ENCODE results near the gene RALGPS1. TPM values are rescaled to one million over a fixed set of nuclear protein-coding genes. Genes with fewer than 3 reads are reported as not detected.

Gene RALGPS1
- polyA plus RNA-seq, 1 of the 3 experiments (the other 2 are of a cell fraction) = 3.9 TPM

- H3K9ac ChIP-seq = no peak overlapping the region
- WGBS (ENCODE audit: low lambda C conversion rate) = 85% methylated on average over 13 of the region's 13 CpGs
Observed at GRCh38 chr9:127154390-127155191, 240.0 kb downstream of the RALGPS1 start.

More at GRCh38 chr9:127154390-127155191, 240.0 kb downstream of the RALGPS1 start:
- Histone ChIP-seq H3K4me1 (ENCODE audit: control insufficient read depth in 1 of 2, insufficient read depth in 2 of 2, low read depth in 1 of 2, low read length in 1 of 2) (peaks cover 7 to 9% of the 10 kb centered on the region in 2 experiments; a peak in 3 of 4 replicates), H3F3A (replicated peaks; ENCODE audit: insufficient read depth) (peaks cover 8% of the 10 kb centered on the region), H3K9me3 (no peaks in the 10 kb centered on the region), H3K27ac (ENCODE audit: low read depth in 2 of 2, low read length in 1 of 2) (no peak overlapping the region), H4K20me1 (ENCODE audit: insufficient read depth) (no peaks in the 10 kb centered on the region), H3K27me3 (ENCODE audit: insufficient read depth) (no peaks in the 10 kb centered on the region), H2AFZ (ENCODE audit: low read depth) (no peak overlapping the region), H3K4me3 (ENCODE audit: low read depth in 2 of 2, low read length in 1 of 2) (no peak overlapping the region), H3K9me2 (no peaks in the 10 kb centered on the region), H3K4me2 (no peak overlapping the region; the same call in 1 of the 2 replicates), H3K36me3 (replicated peaks in 1 of 2; ENCODE audit: control insufficient read depth in 1 of 2, insufficient read depth in 2 of 2, low read length in 1 of 2) (no peaks in the 10 kb centered on the region), H3K79me2 (ENCODE audit: insufficient read depth) (no peaks in the 10 kb centered on the region)
- ChIA-PET POLR2A (no interaction called here), CTCF (no interaction called here)
- TF ChIP-seq NFIC (IDR thresholded peaks at IDR 0.05; ENCODE audit: borderline replicate concordance) (no peak), IRF3 (IDR thresholded peaks at IDR 0.05; ENCODE audit: low read depth, low read length) (no peak), TAF1 (IDR thresholded peaks at IDR 0.05; ENCODE audit: borderline replicate concordance, low read depth, low read length) (no peak), POLR2AphosphoS5 (IDR thresholded peaks at IDR 0.05; ENCODE audit: low read depth, low read length) (no peak), SMC3 (IDR thresholded peaks at IDR 0.05; ENCODE audit: low read depth, low read length) (no peak), MEF2A (IDR thresholded peaks at IDR 0.05; ENCODE audit: borderline replicate concordance, low read depth) (no peak), RFX5 (IDR thresholded peaks at IDR 0.05; ENCODE audit: low read length) (no peak), FOSL2 (IDR thresholded peaks at IDR 0.05; ENCODE audit: borderline replicate concordance, low read depth) (no peak), TEAD4 (IDR thresholded peaks at IDR 0.05; ENCODE audit: borderline replicate concordance, insufficient read depth) (no peak), REST (IDR thresholded peaks at IDR 0.05; ENCODE audit: low read depth, low read length) (no peak), GABPA (IDR thresholded peaks at IDR 0.05; ENCODE audit: low read depth) (no peak), RXRA (IDR thresholded peaks at IDR 0.05; ENCODE audit: borderline replicate concordance, low read depth) (no peak), MXI1 (IDR thresholded peaks at IDR 0.05; ENCODE audit: low read depth, low read length) (no peak), EP300 (IDR thresholded peaks at IDR 0.05; ENCODE audit: borderline replicate concordance in 1 of 2, low read depth in 1 of 2, low read length in 1 of 2) (no peak), JUND (IDR thresholded peaks at IDR 0.05) (no peak), GATA2 (CRISPR knock-in tag; IDR thresholded peaks at IDR 0.05) (no peak), RAD21 (IDR thresholded peaks at IDR 0.05; ENCODE audit: low read length) (no peak), RCOR1 (IDR thresholded peaks at IDR 0.05; ENCODE audit: low read length) (no peak)
- no peak for DNase-seq
